Muscle layer of colon (tissue), 2 donors: Measurements from ENCODE around the gene ENGASE.

ENCODE experiments used
- H3K27ac ChIP-seq: one replicate; pipeline ENCODE4 v1.7.0; 2013; ENCODE audit warnings: low read depth, mild to moderate bottlenecking, low read length, moderate library complexity
- H3K27me3 ChIP-seq, 2 donors: one replicate each; pipeline ENCODE4 v1.7.0; 2013; ENCODE audit warnings: low read length in 2 of 2, mild to moderate bottlenecking in 2 of 2; ENCODE audit not compliant: insufficient read depth in 2 of 2, control insufficient read depth in 1 of 2
- H3K36me3 ChIP-seq: one replicate; pipeline ENCODE4 v1.7.0; 2013; ENCODE audit warnings: mild to moderate bottlenecking, low read length; ENCODE audit not compliant: insufficient read depth
- H3K4me1 ChIP-seq: one replicate; pipeline ENCODE4 v1.7.0; 2013; ENCODE audit warnings: mild to moderate bottlenecking, low read length; ENCODE audit not compliant: insufficient read depth
- H3K4me3 ChIP-seq, 2 donors: one replicate each; pipeline ENCODE4 v1.7.0; 2013; ENCODE audit warnings: low read length in 2 of 2, low read depth in 1 of 2, mild to moderate bottlenecking in 1 of 2, moderate library complexity in 1 of 2
- H3K9ac ChIP-seq: one replicate; pipeline ENCODE4 v1.7.0; 2013; ENCODE audit warnings: low read length
- H3K9me3 ChIP-seq: one replicate; pipeline ENCODE4 v1.7.0; 2013; ENCODE audit warnings: mild to moderate bottlenecking, low read length
- donor health status: abdominal sarcoma.
- donor health status: Adenocarcinoma of cecum.

Gene ENGASE

DNA sequence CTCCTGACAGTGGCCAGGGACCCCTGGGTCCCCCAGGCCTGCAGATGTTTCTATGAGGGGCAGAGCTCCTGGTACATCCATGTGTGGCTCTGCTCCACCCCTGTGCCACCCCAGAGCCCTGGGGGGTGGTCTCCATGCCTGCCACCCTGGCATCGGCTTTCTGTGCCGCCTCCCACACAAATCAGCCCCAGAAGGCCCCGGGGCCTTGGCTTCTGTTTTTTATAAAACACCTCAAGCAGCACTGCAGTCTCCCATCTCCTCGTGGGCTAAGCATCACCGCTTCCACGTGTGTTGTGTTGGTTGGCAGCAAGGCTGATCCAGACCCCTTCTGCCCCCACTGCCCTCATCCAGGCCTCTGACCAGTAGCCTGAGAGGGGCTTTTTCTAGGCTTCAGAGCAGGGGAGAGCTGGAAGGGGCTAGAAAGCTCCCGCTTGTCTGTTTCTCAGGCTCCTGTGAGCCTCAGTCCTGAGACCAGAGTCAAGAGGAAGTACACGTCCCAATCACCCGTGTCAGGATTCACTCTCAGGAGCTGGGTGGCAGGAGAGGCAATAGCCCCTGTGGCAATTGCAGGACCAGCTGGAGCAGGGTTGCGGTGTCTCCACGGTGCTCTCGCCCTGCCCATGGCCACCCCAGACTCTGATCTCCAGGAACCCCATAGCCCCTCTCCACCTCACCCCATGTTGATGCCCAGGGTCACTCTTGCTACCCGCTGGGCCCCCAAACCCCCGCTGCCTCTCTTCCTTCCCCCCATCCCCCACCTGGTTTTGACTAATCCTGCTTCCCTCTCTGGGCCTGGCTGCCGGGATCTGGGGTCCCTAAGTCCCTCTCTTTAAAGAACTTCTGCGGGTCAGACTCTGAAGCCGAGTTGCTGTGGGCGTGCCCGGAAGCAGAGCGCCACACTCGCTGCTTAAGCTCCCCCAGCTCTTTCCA is 25.5 kb upstream of the ENGASE start:
- Histone ChIP-seq H3K27ac (no peak overlapping the region), H3K9ac (no peak overlapping the region), H3K27me3 (no peaks in the 10 kb centered on the region), H3K4me3 (no peak overlapping the region), H3K9me3 (no peaks in the 10 kb centered on the region), H3K4me1 (no peaks in the 10 kb centered on the region), H3K36me3 (no peaks in the 10 kb centered on the region)

DNA sequence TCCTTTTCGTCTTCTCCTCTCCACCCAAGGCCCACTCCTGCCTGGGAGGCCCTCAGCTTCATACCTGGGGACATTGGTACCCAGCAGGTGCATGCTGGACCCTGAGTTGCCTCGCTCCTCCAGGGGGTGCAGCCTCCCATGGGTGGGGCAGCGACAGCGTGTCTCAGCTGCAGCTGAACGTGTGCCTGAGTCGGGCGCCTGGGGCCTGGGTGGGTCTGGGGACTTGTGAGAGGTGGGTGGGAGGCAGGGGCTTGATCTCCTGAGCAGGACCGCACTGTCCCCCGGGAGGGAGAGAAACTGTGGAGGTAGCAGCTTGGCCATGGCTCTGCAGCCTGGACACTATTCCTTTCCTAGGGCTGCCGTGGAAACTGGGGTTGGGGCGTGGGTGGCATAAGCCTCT is 24.8 kb upstream of the ENGASE start:
- no peak overlapping the region for H3K4me3 ChIP-seq
- H3K27me3 ChIP-seq = no peaks in the 10 kb centered on the region
- H3K9ac ChIP-seq = no peak overlapping the region
- no peaks in the 10 kb centered on the region for H3K9me3 ChIP-seq
- H3K27ac ChIP-seq = no peak overlapping the region
- no peaks in the 10 kb centered on the region for H3K36me3 ChIP-seq
- H3K4me1 ChIP-seq = no peaks in the 10 kb centered on the region

DNA sequence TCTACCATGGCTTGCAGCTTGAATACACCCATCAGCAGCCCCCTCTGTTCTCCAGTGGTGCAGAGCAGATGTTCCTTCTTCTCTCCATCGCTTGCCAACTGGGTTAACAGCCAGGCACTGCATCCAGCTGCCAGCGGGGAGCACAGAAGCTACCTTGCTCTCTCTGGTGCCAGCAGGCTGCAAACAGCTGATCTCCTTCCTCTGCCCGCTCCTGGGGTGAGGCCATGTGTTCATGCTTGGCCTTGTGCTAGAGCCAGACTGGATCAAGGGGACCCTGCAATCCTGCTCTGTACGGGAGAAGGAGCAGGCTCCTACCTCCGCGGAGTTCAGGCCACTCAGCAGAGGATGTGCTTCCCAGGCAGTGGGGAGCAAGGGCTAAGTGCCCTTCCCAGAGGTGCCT is 24.1 kb upstream of the ENGASE start:
- Histone ChIP-seq H3K4me1 (no peaks in the 10 kb centered on the region), H3K4me3 (no peak overlapping the region), H3K36me3 (no peaks in the 10 kb centered on the region), H3K9ac (no peak overlapping the region), H3K9me3 (no peaks in the 10 kb centered on the region), H3K27me3 (no peaks in the 10 kb centered on the region), H3K27ac (no peak overlapping the region)

DNA sequence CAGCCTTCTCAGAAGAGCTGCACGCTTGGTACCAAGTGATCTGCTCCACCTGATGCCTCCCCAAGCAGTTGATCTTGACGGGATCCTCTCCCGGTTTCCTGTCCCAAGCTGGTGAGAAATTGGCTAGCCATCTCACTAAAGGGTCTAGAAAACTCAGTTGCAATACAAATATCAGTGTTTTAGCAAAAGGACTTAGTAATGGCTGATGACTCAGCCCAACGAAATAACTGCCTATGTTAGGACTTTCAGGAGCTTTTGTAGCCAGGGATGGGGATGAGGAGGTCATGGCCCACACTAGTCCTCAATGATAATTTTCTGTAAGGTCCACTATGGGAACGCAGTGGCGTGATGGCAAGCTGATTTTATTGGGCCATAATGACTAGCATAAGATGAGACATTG is 23.3 kb upstream of the ENGASE start:
- Histone ChIP-seq H3K4me3 (no peak overlapping the region), H3K36me3 (no peaks in the 10 kb centered on the region), H3K27me3 (no peaks in the 10 kb centered on the region), H3K9ac (no peak overlapping the region), H3K4me1 (no peaks in the 10 kb centered on the region), H3K9me3 (no peaks in the 10 kb centered on the region), H3K27ac (no peak overlapping the region)

- H3K4me3 ChIP-seq = no peak overlapping the region
- H3K27ac ChIP-seq = no peak overlapping the region
- no peaks in the 10 kb centered on the region for H3K36me3 ChIP-seq
- H3K9me3 ChIP-seq = no peaks in the 10 kb centered on the region
- no peaks in the 10 kb centered on the region for H3K4me1 ChIP-seq
- no peaks in the 10 kb centered on the region for H3K27me3 ChIP-seq
- no peak overlapping the region for H3K9ac ChIP-seq
Observed at GRCh38 chr17:79052131-79052530, 22.5 kb upstream of the ENGASE start.

- Histone ChIP-seq H3K9ac (no peak overlapping the region), H3K27me3 (no peaks in the 10 kb centered on the region), H3K36me3 (no peaks in the 10 kb centered on the region), H3K27ac (no peak overlapping the region), H3K9me3 (no peaks in the 10 kb centered on the region), H3K4me3 (no peak overlapping the region), H3K4me1 (no peaks in the 10 kb centered on the region)
Observed at GRCh38 chr17:79053251-79053925, 21.2 kb upstream of the ENGASE start.

GRCh38 chr17:79054200-79054960 is 20.2 kb upstream of the ENGASE start:
- H3K4me3 ChIP-seq = no peak overlapping the region
- no peaks in the 10 kb centered on the region for H3K9me3 ChIP-seq
- H3K27me3 ChIP-seq = no peaks in the 10 kb centered on the region
- H3K27ac ChIP-seq = no peak overlapping the region
- H3K36me3 ChIP-seq = no peaks in the 10 kb centered on the region
- no peak overlapping the region for H3K9ac ChIP-seq
- no peaks in the 10 kb centered on the region for H3K4me1 ChIP-seq

DNA sequence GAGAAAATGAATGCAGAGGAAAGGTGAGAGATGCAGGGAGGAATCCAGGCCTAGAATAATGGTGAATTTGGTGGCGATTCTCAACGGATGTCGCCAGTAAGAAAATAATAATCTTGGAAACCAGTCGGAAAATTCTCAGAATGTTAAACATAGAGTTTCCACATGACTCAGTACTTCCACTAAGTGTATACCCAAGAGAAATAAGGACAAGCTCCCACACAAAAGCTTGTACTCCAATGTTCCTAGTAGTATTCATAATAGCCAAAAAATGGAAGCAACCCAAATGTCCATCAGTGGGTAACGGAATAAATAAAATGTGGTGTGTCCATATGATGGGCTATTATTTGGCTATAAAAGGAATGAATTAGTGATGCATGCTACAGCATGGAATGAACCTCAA is 19.4 kb upstream of the ENGASE start:
- Histone ChIP-seq H3K27me3 (no peaks in the 10 kb centered on the region), H3K4me1 (no peaks in the 10 kb centered on the region), H3K27ac (no peak overlapping the region), H3K9me3 (no peaks in the 10 kb centered on the region), H3K4me3 (no peak overlapping the region), H3K36me3 (no peaks in the 10 kb centered on the region), H3K9ac (no peak overlapping the region)

DNA sequence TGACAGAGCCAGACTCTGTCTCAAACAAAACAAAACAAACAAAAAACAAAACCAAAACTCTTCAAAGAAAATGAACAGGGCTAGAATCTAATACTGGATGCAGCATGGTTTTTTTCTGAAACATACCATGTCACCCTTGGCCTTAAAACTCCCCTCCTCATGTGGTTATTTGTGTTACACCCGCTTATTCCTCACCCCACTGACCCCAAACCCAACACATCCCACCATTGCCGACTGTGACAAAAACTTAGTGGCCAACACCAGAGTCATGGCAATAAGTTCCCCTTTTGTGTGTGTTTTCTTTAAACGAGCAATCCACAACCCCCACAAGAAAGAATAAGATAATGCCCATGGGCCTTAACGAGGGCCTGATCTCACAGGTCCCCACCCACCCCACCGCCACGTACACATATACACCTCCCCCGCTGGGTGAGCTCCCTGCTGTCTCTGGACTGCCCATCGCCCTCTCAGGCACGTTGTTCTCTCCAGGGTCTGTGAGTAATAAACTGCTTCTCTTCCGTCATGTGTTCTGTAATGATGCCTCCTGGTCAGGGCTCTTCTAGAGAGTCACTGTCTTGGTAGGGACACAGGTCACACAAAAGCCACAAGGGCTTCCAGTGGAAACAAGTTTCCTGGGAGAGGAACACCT is 16.8 kb upstream of the ENGASE start:
- Histone ChIP-seq H3K9me3 (no peaks in the 10 kb centered on the region), H3K9ac (no peak overlapping the region), H3K27ac (no peak overlapping the region), H3K4me1 (no peaks in the 10 kb centered on the region), H3K4me3 (no peak overlapping the region), H3K36me3 (no peaks in the 10 kb centered on the region), H3K27me3 (no peaks in the 10 kb centered on the region)

- Histone ChIP-seq H3K27ac (no peak overlapping the region), H3K4me1 (no peaks in the 10 kb centered on the region), H3K27me3 (no peaks in the 10 kb centered on the region), H3K36me3 (no peaks in the 10 kb centered on the region), H3K9ac (no peak overlapping the region), H3K9me3 (no peaks in the 10 kb centered on the region), H3K4me3 (no peak overlapping the region)
Observed at GRCh38 chr17:79062691-79063090, 11.9 kb upstream of the ENGASE start.

DNA sequence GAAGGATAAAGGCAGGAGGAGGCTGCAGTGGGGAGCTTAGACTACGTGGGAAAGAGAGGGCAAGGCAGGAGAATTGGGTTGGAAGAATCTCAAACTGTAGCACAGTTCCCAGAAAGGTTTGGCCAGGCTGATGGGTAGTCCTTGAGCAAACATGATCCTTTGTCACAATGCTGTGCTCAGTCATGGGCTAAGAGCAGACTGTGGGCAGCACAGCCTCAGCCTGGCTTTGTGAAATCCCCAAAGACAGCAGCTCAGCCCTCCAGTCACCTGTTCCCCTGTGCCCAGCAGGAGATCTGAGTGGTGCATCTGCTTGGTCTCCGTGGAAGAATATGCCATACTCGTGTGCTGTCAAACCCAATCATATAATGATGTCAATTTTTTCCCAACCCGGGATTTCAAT is 10.6 kb upstream of the ENGASE start:
- no peak overlapping the region for H3K27ac ChIP-seq
- H3K9ac ChIP-seq = no peak overlapping the region
- H3K4me1 ChIP-seq = no peaks in the 10 kb centered on the region
- H3K9me3 ChIP-seq = no peaks in the 10 kb centered on the region
- no peaks in the 10 kb centered on the region for H3K27me3 ChIP-seq
- no peaks in the 10 kb centered on the region for H3K36me3 ChIP-seq
- no peak overlapping the region for H3K4me3 ChIP-seq
